ENCODE measurements around the gene MED10. TPM values are rescaled to one million over a fixed set of nuclear protein-coding genes. Genes with fewer than 3 reads are reported as not detected.

MED10 gene
- total RNA-seq, 1 donor from 2014 or later, result 34.6 TPM

- Mint-ChIP-seq H3K4me1 (ENCODE audit: low read depth) (no peaks in the 10 kb centered on the region), H3K9me3 (ENCODE audit: low read depth) (peaks cover 4% of the 10 kb centered on the region), H3K27me3 (ENCODE audit: low read depth) (peaks cover 12% of the 10 kb centered on the region), H3K27ac (ENCODE audit: unreplicated experiment) (no peak overlapping the region), H3K36me3 (ENCODE audit: low read depth) (no peaks in the 10 kb centered on the region), H3K4me3 (ENCODE audit: unreplicated experiment) (no peak overlapping the region)
- DNase-seq (ENCODE audit: low spot score), result no peak
- no peak for TF ChIP-seq CTCF (IDR thresholded peaks at IDR 0.05)
These were observed 29.0 kb downstream of the MED10 start for GRCh38 chr5:6349387-6349786.

- no peaks in the 10 kb centered on the region for H3K4me1 Mint-ChIP-seq (ENCODE audit: low read depth)
- DNase-seq (ENCODE audit: low spot score), result no peak
- TF ChIP-seq CTCF (IDR thresholded peaks at IDR 0.05), result no peak
- H3K4me3 Mint-ChIP-seq (ENCODE audit: unreplicated experiment), result no peak overlapping the region
- no peaks in the 10 kb centered on the region for H3K36me3 Mint-ChIP-seq (ENCODE audit: low read depth)
- peaks cover 8% of the 10 kb centered on the region for H3K27me3 Mint-ChIP-seq (ENCODE audit: low read depth)
- H3K9me3 Mint-ChIP-seq (ENCODE audit: low read depth), result peaks cover 4% of the 10 kb centered on the region
- H3K27ac Mint-ChIP-seq (ENCODE audit: unreplicated experiment), result no peak overlapping the region
These were observed 29.8 kb downstream of the MED10 start for GRCh38 chr5:6348476-6349000.

- no peaks in the 10 kb centered on the region for H3K36me3 Mint-ChIP-seq (ENCODE audit: low read depth)
- no peak overlapping the region for H3K4me3 Mint-ChIP-seq (ENCODE audit: unreplicated experiment)
- no peaks in the 10 kb centered on the region for H3K9me3 Mint-ChIP-seq (ENCODE audit: low read depth)
- TF ChIP-seq CTCF (IDR thresholded peaks at IDR 0.05), result no peak
- H3K4me1 Mint-ChIP-seq (ENCODE audit: low read depth), result no peaks in the 10 kb centered on the region
- no peak overlapping the region for H3K27ac Mint-ChIP-seq (ENCODE audit: unreplicated experiment)
- peaks cover 10% of the 10 kb centered on the region for H3K27me3 Mint-ChIP-seq (ENCODE audit: low read depth)
- no peak for DNase-seq (ENCODE audit: low spot score)
These were observed 30.7 kb downstream of the MED10 start for GRCh38 chr5:6347673-6348072.

GRCh38 chr5:6347165-6347564, 31.2 kb downstream of the MED10 start:
- Mint-ChIP-seq H3K27ac (ENCODE audit: unreplicated experiment) (no peak overlapping the region), H3K36me3 (ENCODE audit: low read depth) (no peaks in the 10 kb centered on the region), H3K27me3 (ENCODE audit: low read depth) (peaks cover 10% of the 10 kb centered on the region), H3K4me1 (ENCODE audit: low read depth) (no peaks in the 10 kb centered on the region), H3K9me3 (ENCODE audit: low read depth) (no peaks in the 10 kb centered on the region), H3K4me3 (ENCODE audit: unreplicated experiment) (no peak overlapping the region)
- no peak for TF ChIP-seq CTCF (IDR thresholded peaks at IDR 0.05)
- DNase-seq (ENCODE audit: low spot score), result no peak

GRCh38 chr5:6344593-6344989, 33.8 kb downstream of the MED10 start:
- Mint-ChIP-seq H3K4me1 (ENCODE audit: low read depth) (no peaks in the 10 kb centered on the region), H3K27ac (ENCODE audit: unreplicated experiment) (no peak overlapping the region)
- no peak for DNase-seq (ENCODE audit: low spot score)

More at GRCh38 chr5:6344593-6344989, 33.8 kb downstream of the MED10 start:
- peaks cover 3% of the 10 kb centered on the region for H3K27me3 Mint-ChIP-seq (ENCODE audit: low read depth)
- no peaks in the 10 kb centered on the region for H3K9me3 Mint-ChIP-seq (ENCODE audit: low read depth)
- TF ChIP-seq CTCF (IDR thresholded peaks at IDR 0.05), result no peak
- no peaks in the 10 kb centered on the region for H3K36me3 Mint-ChIP-seq (ENCODE audit: low read depth)
- H3K4me3 Mint-ChIP-seq (ENCODE audit: unreplicated experiment), result no peak overlapping the region
